GM12892 (cell line): ENCODE results near the gene ANKRD11.
"Not testable (repeated sequence)": the region's sequence is repeated elsewhere in the genome, so short reads cannot be mapped to it uniquely, and the experiment has no call there.

Experiments
- DNase-seq: peaks from one replicate; pipeline ENCODE4 v3.0.0; 2011; ENCODE audit not compliant: insufficient read length
- FAIRE-seq: peaks from 2 replicates; lab custom pipeline; 2011; peaks lifted over from hg19 to GRCh38; lab: Jason Lieb, UNC
- POLR2A ChIP-seq: IDR thresholded peaks from 2 replicates; pipeline ENCODE4 v1.6.1; 2011; ENCODE audit warnings: low read depth, low read length, control low read depth
- POLR2AphosphoS5 ChIP-seq: IDR thresholded peaks from 2 replicates; pipeline ENCODE4 v1.6.1; 2011; ENCODE audit warnings: low read depth, low read length, control low read depth
- TAF1 ChIP-seq: IDR thresholded peaks from 2 replicates; pipeline ENCODE4 v1.6.1; 2011; ENCODE audit warnings: low read depth, mild to moderate bottlenecking, control low read depth, low read length, borderline replicate concordance

Gene ANKRD11

GRCh38 chr16:89393738-89394406 lies 96.5 kb downstream of the ANKRD11 start:
- FAIRE-seq (no peak), DNase-seq (no peak)
- TF ChIP-seq POLR2AphosphoS5 (no peak), POLR2A (no peak), TAF1 (no peak)

GRCh38 chr16:89392881-89393737 lies 97.3 kb downstream of the ANKRD11 start:
- DNase-seq (no peak), FAIRE-seq (no peak)
- TF ChIP-seq POLR2AphosphoS5: no peak
- TF ChIP-seq POLR2A: no peak
- no peak for TF ChIP-seq TAF1

GRCh38 chr16:89390224-89390583 lies 100.2 kb downstream of the ANKRD11 start:
- DNase-seq, FAIRE-seq: not testable (repeated sequence)

- not testable (repeated sequence) for DNase-seq, FAIRE-seq
These were observed 100.7 kb downstream of the ANKRD11 start for GRCh38 chr16:89389504-89390223.

- FAIRE-seq (no peak), DNase-seq (no peak)
- TF ChIP-seq TAF1 (no peak), POLR2A (no peak), POLR2AphosphoS5 (no peak)
These were observed 101.8 kb downstream of the ANKRD11 start for GRCh38 chr16:89388536-89388935.

- FAIRE-seq (no peak), DNase-seq (no peak)
- TF ChIP-seq TAF1: no peak
- no peak for TF ChIP-seq POLR2AphosphoS5
- no peak for TF ChIP-seq POLR2A
These were observed 103.8 kb downstream of the ANKRD11 start for GRCh38 chr16:89386306-89387185.

GRCh38 chr16:89385712-89386111 lies 104.6 kb downstream of the ANKRD11 start:
- FAIRE-seq: no peak
- DNase-seq: no peak
- TF ChIP-seq TAF1 (no peak), POLR2A (no peak), POLR2AphosphoS5 (no peak)

- no peak for DNase-seq
- FAIRE-seq: no peak
- TF ChIP-seq POLR2A: no peak
- TF ChIP-seq POLR2AphosphoS5: no peak
- TF ChIP-seq TAF1: no peak
These were observed 106.1 kb downstream of the ANKRD11 start for GRCh38 chr16:89384282-89384681.

GRCh38 chr16:89383095-89384003 lies 107.0 kb downstream of the ANKRD11 start:
- no peak for TF ChIP-seq POLR2A
- no peak for TF ChIP-seq TAF1
- TF ChIP-seq POLR2AphosphoS5: no peak
- FAIRE-seq (no peak), DNase-seq (no peak)

- FAIRE-seq, DNase-seq: not testable (repeated sequence)
These were observed 107.8 kb downstream of the ANKRD11 start for GRCh38 chr16:89382555-89382954.
